Parathyroid adenoma (tissue), 2 donors: ENCODE results near the gene LRRC1.
A peak's percentile ranks its signal among the peaks of the same experiment; 100 is the strongest.

ENCODE experiments used
- H2AFZ ChIP-seq: fragments of 300-600 bp; sonication (generic); one replicate; pipeline ENCODE4 v1.7.0; 2017; ENCODE audit warnings: antibody characterized with exemption, mild to moderate bottlenecking
- H3K27ac ChIP-seq: fragments of 300-600 bp; sonication (generic); one replicate; pipeline ENCODE4 v1.7.0; 2017
- H3K27me3 ChIP-seq: fragments of 300-600 bp; sonication (generic); one replicate; pipeline ENCODE4 v1.7.0; 2017; ENCODE audit warnings: low read length; ENCODE audit not compliant: control insufficient read depth, insufficient read depth
- H3K36me3 ChIP-seq: fragments of 300-600 bp; sonication (generic); one replicate; pipeline ENCODE4 v1.7.0; 2017; ENCODE audit warnings: low read length; ENCODE audit not compliant: control insufficient read depth, insufficient read depth
- H3K4me1 ChIP-seq: fragments of 300-600 bp; sonication (generic); one replicate; pipeline ENCODE4 v1.7.0; 2017; ENCODE audit warnings: control low read depth
- H3K4me2 ChIP-seq: fragments of 300-600 bp; sonication (generic); one replicate; pipeline ENCODE4 v1.7.0; 2017; ENCODE audit warnings: low read length
- H3K4me3 ChIP-seq: fragments of 300-600 bp; sonication (generic); one replicate; pipeline ENCODE4 v1.7.0; 2017; ENCODE audit warnings: low read depth, low read length
- H3K79me2 ChIP-seq: fragments of 300-600 bp; sonication (generic); one replicate; pipeline ENCODE4 v1.7.0; 2017; ENCODE audit warnings: control low read depth
- H3K9ac ChIP-seq: fragments of 300-600 bp; sonication (generic); one replicate; pipeline ENCODE4 v1.7.0; 2017; ENCODE audit warnings: mild to moderate bottlenecking
- H3K9me3 ChIP-seq: fragments of 300-600 bp; sonication (generic); one replicate; pipeline ENCODE4 v1.7.0; 2017; ENCODE audit warnings: low read length; ENCODE audit not compliant: control insufficient read depth
- TF ChIP-seq, protein P1 (sequence below): fragments of 300-600 bp; sonication (generic); IDR thresholded peaks from one replicate; pipeline ENCODE4 v1.7.0; 2017; ENCODE audit warnings: antibody characterized with exemption, mild to moderate bottlenecking
- donor health status: primary hyperparathyroidism.

The LRRC1 gene

DNA sequence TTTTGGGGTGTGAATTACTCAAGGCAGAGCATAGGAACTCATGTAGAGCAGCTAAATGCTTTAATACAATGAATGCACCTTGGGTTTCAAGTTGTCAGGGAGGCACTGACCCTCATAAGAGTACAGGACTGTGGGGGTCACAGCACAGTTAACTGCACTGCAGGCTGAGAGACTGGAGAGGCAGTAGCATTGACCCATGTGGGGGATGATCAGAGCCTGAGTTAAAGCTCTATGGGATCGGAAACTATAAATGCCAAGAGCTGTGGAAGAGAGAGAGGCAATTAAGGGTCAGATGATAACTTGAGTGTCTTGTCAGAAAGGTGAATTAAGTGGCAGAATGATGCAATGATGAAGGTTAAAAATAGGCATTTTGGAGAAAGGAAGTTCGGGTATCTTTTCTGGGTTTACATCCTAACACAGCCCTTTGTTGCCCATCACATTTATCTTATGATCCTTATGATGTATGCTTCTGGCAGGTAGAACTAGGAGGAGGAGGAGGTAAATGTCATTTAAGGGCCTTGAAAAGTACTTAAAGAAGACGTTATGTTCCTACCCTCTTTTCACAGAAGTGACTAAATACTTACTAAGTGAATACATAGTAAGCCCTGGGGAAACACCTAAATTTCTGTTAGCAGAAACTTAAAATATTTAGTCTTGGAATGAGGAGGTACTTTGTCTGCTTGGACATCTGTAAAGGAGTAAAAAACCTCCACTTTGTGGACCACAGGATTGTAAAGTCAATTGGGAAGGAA is 24.2 kb downstream of the LRRC1 start:
- TF ChIP-seq, protein P1, sequence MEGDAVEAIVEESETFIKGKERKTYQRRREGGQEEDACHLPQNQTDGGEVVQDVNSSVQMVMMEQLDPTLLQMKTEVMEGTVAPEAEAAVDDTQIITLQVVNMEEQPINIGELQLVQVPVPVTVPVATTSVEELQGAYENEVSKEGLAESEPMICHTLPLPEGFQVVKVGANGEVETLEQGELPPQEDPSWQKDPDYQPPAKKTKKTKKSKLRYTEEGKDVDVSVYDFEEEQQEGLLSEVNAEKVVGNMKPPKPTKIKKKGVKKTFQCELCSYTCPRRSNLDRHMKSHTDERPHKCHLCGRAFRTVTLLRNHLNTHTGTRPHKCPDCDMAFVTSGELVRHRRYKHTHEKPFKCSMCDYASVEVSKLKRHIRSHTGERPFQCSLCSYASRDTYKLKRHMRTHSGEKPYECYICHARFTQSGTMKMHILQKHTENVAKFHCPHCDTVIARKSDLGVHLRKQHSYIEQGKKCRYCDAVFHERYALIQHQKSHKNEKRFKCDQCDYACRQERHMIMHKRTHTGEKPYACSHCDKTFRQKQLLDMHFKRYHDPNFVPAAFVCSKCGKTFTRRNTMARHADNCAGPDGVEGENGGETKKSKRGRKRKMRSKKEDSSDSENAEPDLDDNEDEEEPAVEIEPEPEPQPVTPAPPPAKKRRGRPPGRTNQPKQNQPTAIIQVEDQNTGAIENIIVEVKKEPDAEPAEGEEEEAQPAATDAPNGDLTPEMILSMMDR: no peak
- Histone ChIP-seq H3K4me2 (no peak overlapping the region), H3K27ac (no peak overlapping the region), H3K36me3 (no peaks in the 10 kb centered on the region), H3K79me2 (peaks cover 17% of the 10 kb centered on the region), H3K4me1 (peaks cover 37% of the 10 kb centered on the region), H2AFZ (no peak overlapping the region), H3K9me3 (no peaks in the 10 kb centered on the region), H3K4me3 (no peak overlapping the region), H3K9ac (no peak overlapping the region), H3K27me3 (no peaks in the 10 kb centered on the region)

DNA sequence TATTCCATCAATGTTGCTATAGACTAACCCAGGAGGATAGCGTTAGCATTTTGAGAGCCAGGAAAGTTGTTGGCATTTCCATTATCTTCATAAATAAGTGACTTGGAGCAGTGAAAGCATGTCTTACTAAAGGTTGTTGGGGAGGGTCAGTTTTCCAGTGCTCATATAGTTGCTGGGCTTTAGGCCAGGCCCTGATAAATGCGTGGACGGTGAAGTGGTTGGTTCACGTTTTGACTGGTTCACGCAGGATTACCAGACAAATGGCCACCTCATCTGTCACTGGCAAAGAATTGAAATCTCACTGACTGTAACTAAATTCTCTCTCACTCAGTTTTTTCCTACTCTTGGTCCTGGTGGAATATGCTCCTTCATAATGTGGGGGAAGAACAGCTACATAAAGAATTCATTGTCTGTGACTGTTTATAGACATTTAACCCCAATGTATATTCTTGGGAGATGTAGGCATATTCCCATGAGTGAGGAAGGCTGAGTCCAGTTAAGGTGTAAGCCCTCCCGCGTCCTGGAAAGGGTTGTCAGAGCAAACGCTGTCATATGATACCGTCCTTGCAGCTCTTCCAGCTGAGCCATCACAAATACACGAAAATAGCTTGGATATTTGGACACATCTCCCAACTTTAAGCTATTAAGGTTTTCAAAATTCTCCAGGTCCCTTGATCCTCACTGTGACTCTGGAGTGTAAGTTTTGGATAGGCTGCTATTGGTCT is 27.8 kb downstream of the LRRC1 start:
- TF ChIP-seq, protein P1: no peak
- Histone ChIP-seq H3K79me2 (peaks cover 35% of the 10 kb centered on the region), H2AFZ (peak overlapping the region; percentile 36), H3K27ac (peak overlapping the region; percentile 70), H3K4me2 (peak overlapping the region; percentile 62), H3K36me3 (no peaks in the 10 kb centered on the region), H3K4me1 (peaks cover 34% of the 10 kb centered on the region), H3K9me3 (no peaks in the 10 kb centered on the region), H3K4me3 (peak overlapping the region; percentile 39), H3K27me3 (no peaks in the 10 kb centered on the region), H3K9ac (no peak overlapping the region)

- no peaks in the 10 kb centered on the region for H3K27me3 ChIP-seq
- peaks cover 42% of the 10 kb centered on the region for H3K4me1 ChIP-seq
- H3K27ac ChIP-seq: no peak overlapping the region
- peaks cover 38% of the 10 kb centered on the region for H3K79me2 ChIP-seq
- H2AFZ ChIP-seq: no peak overlapping the region
- no peak overlapping the region for H3K4me3 ChIP-seq
- no peak overlapping the region for H3K4me2 ChIP-seq
- H3K36me3 ChIP-seq: no peaks in the 10 kb centered on the region
- H3K9ac ChIP-seq: no peak overlapping the region
- H3K9me3 ChIP-seq: no peaks in the 10 kb centered on the region
- TF ChIP-seq, protein P1: no peak
These were observed 29.9 kb downstream of the LRRC1 start for GRCh38 chr6:53824714-53825113.

GRCh38 chr6:53825532-53826321 is 30.9 kb downstream of the LRRC1 start:
- no peaks in the 10 kb centered on the region for H3K36me3 ChIP-seq
- H3K27me3 ChIP-seq: no peaks in the 10 kb centered on the region
- no peak overlapping the region for H3K27ac ChIP-seq
- peaks cover 38% of the 10 kb centered on the region for H3K79me2 ChIP-seq
- H2AFZ ChIP-seq: no peak overlapping the region
- no peak overlapping the region for H3K4me3 ChIP-seq
- no peak overlapping the region for H3K9ac ChIP-seq
- TF ChIP-seq, protein P1: no peak
- H3K4me2 ChIP-seq: no peak overlapping the region
- H3K4me1 ChIP-seq: peaks cover 45% of the 10 kb centered on the region
- H3K9me3 ChIP-seq: no peaks in the 10 kb centered on the region
